PC-3 (cell line): Measurements from ENCODE around the gene SULT1E1.

ENCODE experiments used
- CTCF ChIP-seq: fragments of 300-600 bp; sonication (generic); conservative IDR thresholded peaks from 2 replicates; pipeline ENCODE4 v1.5.1; 2017; ENCODE audit warnings: antibody characterized with exemption, low read depth, mild to moderate bottlenecking, low read length
- EZH2 ChIP-seq: fragments of 300-600 bp; sonication (generic); IDR thresholded peaks from one replicate; pipeline ENCODE4 v1.6.1; 2017; ENCODE audit warnings: antibody characterized with exemption, mild to moderate bottlenecking, low read length; ENCODE audit not compliant: unreplicated experiment
- EZH2phosphoT487 ChIP-seq: fragments of 300-600 bp; sonication (generic); IDR thresholded peaks from 2 replicates; pipeline ENCODE4 v1.6.1; 2018; ENCODE audit warnings: mild to moderate bottlenecking, antibody characterized with exemption, low read length, borderline replicate concordance

GRCh38 chr4:69855822-69856221, 4.1 kb downstream of the SULT1E1 start:
- TF ChIP-seq CTCF = no peak
- TF ChIP-seq EZH2 = no peak
- no peak for TF ChIP-seq EZH2phosphoT487
